WTC11 (cell line): ENCODE results near the gene IKBKE. TPM values are rescaled to one million over a fixed set of nuclear protein-coding genes. Genes with fewer than 3 reads are reported as not detected.

Source experiments
- ATAC-seq: fragments of 200-7000 bp; cut with Tn5 transposase; 2 replicates; pipeline ENCODE4 v1.10.0; 2021; ENCODE audit warnings: mild to moderate bottlenecking, moderate library complexity
- CTCF ChIA-PET: fragments of 300-600 bp; sonication (Branson Sonifier 250); formaldehyde crosslinking; loops from one replicate; lab custom pipeline; 2021; ENCODE audit warnings: antibody characterized with exemption; lab: Charles Lee
- POLR2A ChIA-PET: fragments of 350-600 bp; sonication (Branson Sonifier 250); formaldehyde crosslinking; loops from one replicate; lab custom pipeline; 2021; ENCODE audit warnings: antibody characterized with exemption; lab: Charles Lee
- DNase-seq: peaks from one replicate; pipeline ENCODE4 v3.0.0; 2021; ENCODE audit warnings: low spot score
- H3K27ac Mint-ChIP-seq: 2 replicates; pipeline ENCODE4 v1.8.0; 2021; ENCODE audit warnings: mixed read lengths
- H3K27me3 Mint-ChIP-seq: 2 replicates; pipeline ENCODE4 v1.8.0; 2021; ENCODE audit warnings: low read depth, mild to moderate bottlenecking, moderate library complexity, mixed read lengths
- H3K36me3 Mint-ChIP-seq: 2 replicates; pipeline ENCODE4 v1.8.0; 2021; ENCODE audit warnings: mixed read lengths
- H3K4me1 Mint-ChIP-seq: 2 replicates; pipeline ENCODE4 v1.8.0; 2022; ENCODE audit warnings: mixed read lengths
- H3K4me3 Mint-ChIP-seq: 2 replicates; pipeline ENCODE4 v1.8.0; 2021; ENCODE audit warnings: mild to moderate bottlenecking, moderate library complexity, mixed read lengths
- H3K9me3 Mint-ChIP-seq: 2 replicates; pipeline ENCODE4 v1.8.0; 2021; ENCODE audit warnings: mixed read lengths
- FOXJ3 ChIP-seq: sonication (generic); formaldehyde crosslinking; IDR thresholded peaks from 2 replicates; pipeline ENCODE4 v1.9.0; 2021; ENCODE audit warnings: missing genetic modification reagents, mild to moderate bottlenecking, borderline replicate concordance
- FOXK1 ChIP-seq: sonication (generic); formaldehyde crosslinking; IDR thresholded peaks from 2 replicates; pipeline ENCODE4 v1.8.0; 2022; ENCODE audit warnings: mild to moderate bottlenecking, moderate library complexity, missing genetic modification reagents
- GTF2I ChIP-seq: fragments of 250-450 bp; sonication (Bioruptor Pico); conservative IDR thresholded peaks from 2 replicates; pipeline ENCODE4 v1.4.0; 2021; ENCODE audit warnings: mild to moderate bottlenecking
- KAT7 ChIP-seq: sonication (generic); formaldehyde crosslinking; IDR thresholded peaks from 2 replicates; pipeline ENCODE4 v1.8.1; 2023; ENCODE audit warnings: missing genetic modification reagents, mild to moderate bottlenecking, borderline replicate concordance
- MXD4 ChIP-seq: fragments of 250-450 bp; sonication (Bioruptor Pico); IDR thresholded peaks from 2 replicates; pipeline ENCODE4 v1.8.0; 2021; ENCODE audit warnings: mild to moderate bottlenecking, moderate library complexity, borderline replicate concordance
- RELA ChIP-seq: sonication (generic); formaldehyde crosslinking; IDR thresholded peaks from 2 replicates; pipeline ENCODE4 v1.8.1; 2022; ENCODE audit warnings: missing genetic modification reagents, mild to moderate bottlenecking, borderline replicate concordance
- SMAD3 ChIP-seq: sonication (generic); formaldehyde crosslinking; IDR thresholded peaks from 2 replicates; pipeline ENCODE4 v1.8.0; 2022; ENCODE audit warnings: missing genetic modification reagents, mild to moderate bottlenecking, borderline replicate concordance
- ZNF121 ChIP-seq: sonication (generic); formaldehyde crosslinking; IDR thresholded peaks from 2 replicates; pipeline ENCODE4 v1.8.0; 2023; ENCODE audit warnings: missing genetic modification reagents
- ZNF423 ChIP-seq: fragments of 250-450 bp; sonication (Bioruptor Pico); IDR thresholded peaks from 2 replicates; pipeline ENCODE4 v2.1.2; 2022; ENCODE audit warnings: mild to moderate bottlenecking, moderate library complexity
- total RNA-seq: library from RNA; stranded (reverse); gene quantifications from 3 replicates; pipeline ENCODE4 v1.2.3, GENCODE V29; 2021
- TF ChIP-seq, protein P1 (sequence below): sonication (generic); formaldehyde crosslinking; IDR thresholded peaks from 2 replicates; pipeline ENCODE4 v1.8.1; 2023; ENCODE audit warnings: mild to moderate bottlenecking, missing genetic modification reagents, moderate library complexity
- TF ChIP-seq, protein P2 (sequence below): sonication (generic); formaldehyde crosslinking; IDR thresholded peaks from 2 replicates; pipeline ENCODE4 v1.8.1; 2023; ENCODE audit warnings: mild to moderate bottlenecking, missing genetic modification reagents
- TF ChIP-seq, protein P3 (sequence below): sonication (generic); formaldehyde crosslinking; IDR thresholded peaks from 2 replicates; pipeline ENCODE4 v1.8.0; 2023; ENCODE audit warnings: missing genetic modification reagents, mild to moderate bottlenecking, borderline replicate concordance
- TF ChIP-seq, protein P4 (sequence below): fragments of 250-450 bp; sonication (Bioruptor Pico); IDR thresholded peaks from 2 replicates; pipeline ENCODE4 v1.9.0; 2021; ENCODE audit warnings: mild to moderate bottlenecking, borderline replicate concordance

The IKBKE gene
- total RNA-seq, 1 experiment from 2014 or later = 8.1 TPM

DNA sequence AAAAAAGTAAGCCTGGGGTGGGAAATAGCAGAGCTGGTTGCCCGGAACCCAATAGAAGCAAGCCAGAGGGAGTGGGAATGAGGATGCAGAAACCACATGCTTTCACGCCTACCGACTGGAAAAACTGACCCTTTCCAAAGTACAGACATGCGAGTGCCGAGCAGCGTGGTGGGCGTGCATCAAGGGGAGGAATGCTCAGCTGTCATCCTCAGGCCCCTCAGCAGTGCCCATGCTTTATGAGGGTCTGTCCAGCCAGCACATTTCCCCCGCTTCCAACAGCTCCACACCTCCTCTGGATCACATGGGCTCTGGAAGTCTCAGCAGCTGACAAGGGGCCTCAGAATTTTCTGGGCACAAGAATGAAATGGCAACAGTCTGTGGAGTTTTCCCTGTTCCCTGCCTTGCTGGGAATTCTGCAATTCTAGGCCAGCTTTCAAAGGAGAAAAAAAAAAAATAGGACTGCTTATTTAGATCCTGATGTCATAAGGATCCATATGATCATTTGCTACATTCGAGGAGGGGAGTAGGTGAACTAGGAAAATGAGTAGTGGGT, 19.1 kb upstream of the IKBKE start (continued):
- TF ChIP-seq, protein P1, sequence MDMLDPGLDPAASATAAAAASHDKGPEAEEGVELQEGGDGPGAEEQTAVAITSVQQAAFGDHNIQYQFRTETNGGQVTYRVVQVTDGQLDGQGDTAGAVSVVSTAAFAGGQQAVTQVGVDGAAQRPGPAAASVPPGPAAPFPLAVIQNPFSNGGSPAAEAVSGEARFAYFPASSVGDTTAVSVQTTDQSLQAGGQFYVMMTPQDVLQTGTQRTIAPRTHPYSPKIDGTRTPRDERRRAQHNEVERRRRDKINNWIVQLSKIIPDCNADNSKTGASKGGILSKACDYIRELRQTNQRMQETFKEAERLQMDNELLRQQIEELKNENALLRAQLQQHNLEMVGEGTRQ (CRISPR knock-in tag) = no peak
- no peak for TF ChIP-seq KAT7 (CRISPR knock-in tag)
- TF ChIP-seq, protein P2, sequence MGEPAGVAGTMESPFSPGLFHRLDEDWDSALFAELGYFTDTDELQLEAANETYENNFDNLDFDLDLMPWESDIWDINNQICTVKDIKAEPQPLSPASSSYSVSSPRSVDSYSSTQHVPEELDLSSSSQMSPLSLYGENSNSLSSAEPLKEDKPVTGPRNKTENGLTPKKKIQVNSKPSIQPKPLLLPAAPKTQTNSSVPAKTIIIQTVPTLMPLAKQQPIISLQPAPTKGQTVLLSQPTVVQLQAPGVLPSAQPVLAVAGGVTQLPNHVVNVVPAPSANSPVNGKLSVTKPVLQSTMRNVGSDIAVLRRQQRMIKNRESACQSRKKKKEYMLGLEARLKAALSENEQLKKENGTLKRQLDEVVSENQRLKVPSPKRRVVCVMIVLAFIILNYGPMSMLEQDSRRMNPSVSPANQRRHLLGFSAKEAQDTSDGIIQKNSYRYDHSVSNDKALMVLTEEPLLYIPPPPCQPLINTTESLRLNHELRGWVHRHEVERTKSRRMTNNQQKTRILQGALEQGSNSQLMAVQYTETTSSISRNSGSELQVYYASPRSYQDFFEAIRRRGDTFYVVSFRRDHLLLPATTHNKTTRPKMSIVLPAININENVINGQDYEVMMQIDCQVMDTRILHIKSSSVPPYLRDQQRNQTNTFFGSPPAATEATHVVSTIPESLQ (CRISPR knock-in tag) = no peak

DNA sequence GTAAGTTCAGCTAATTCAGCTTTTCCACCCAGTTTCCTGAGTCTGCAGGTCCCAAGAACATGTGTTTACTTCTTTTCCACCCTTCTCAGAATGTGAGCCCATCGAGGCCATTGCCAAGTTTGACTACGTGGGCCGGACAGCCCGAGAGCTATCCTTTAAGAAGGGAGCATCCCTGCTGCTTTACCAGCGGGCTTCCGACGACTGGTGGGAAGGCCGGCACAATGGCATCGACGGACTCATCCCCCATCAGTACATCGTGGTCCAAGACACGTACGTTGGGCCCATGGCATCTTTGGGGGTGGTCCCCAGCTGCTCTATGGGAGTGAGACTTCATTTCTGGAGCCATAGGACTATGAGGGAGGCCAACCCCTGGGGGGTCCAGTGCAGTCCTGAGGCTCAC, 17.2 kb upstream of the IKBKE start:
- Mint-ChIP-seq H3K4me3 (no peak overlapping the region), H3K4me1 (peaks cover 24% of the 10 kb centered on the region), H3K27me3 (no peaks in the 10 kb centered on the region), H3K36me3 (peaks cover 45% of the 10 kb centered on the region), H3K9me3 (no peaks in the 10 kb centered on the region), H3K27ac (no peak overlapping the region)
- no peak for DNase-seq
- ChIA-PET POLR2A (no interaction called here), CTCF (no interaction called here)
- ATAC-seq = no peak
- TF ChIP-seq ZNF423 (CRISPR knock-in tag) = no peak
- no peak for TF ChIP-seq MXD4 (CRISPR knock-in tag)
- TF ChIP-seq, protein P3, sequence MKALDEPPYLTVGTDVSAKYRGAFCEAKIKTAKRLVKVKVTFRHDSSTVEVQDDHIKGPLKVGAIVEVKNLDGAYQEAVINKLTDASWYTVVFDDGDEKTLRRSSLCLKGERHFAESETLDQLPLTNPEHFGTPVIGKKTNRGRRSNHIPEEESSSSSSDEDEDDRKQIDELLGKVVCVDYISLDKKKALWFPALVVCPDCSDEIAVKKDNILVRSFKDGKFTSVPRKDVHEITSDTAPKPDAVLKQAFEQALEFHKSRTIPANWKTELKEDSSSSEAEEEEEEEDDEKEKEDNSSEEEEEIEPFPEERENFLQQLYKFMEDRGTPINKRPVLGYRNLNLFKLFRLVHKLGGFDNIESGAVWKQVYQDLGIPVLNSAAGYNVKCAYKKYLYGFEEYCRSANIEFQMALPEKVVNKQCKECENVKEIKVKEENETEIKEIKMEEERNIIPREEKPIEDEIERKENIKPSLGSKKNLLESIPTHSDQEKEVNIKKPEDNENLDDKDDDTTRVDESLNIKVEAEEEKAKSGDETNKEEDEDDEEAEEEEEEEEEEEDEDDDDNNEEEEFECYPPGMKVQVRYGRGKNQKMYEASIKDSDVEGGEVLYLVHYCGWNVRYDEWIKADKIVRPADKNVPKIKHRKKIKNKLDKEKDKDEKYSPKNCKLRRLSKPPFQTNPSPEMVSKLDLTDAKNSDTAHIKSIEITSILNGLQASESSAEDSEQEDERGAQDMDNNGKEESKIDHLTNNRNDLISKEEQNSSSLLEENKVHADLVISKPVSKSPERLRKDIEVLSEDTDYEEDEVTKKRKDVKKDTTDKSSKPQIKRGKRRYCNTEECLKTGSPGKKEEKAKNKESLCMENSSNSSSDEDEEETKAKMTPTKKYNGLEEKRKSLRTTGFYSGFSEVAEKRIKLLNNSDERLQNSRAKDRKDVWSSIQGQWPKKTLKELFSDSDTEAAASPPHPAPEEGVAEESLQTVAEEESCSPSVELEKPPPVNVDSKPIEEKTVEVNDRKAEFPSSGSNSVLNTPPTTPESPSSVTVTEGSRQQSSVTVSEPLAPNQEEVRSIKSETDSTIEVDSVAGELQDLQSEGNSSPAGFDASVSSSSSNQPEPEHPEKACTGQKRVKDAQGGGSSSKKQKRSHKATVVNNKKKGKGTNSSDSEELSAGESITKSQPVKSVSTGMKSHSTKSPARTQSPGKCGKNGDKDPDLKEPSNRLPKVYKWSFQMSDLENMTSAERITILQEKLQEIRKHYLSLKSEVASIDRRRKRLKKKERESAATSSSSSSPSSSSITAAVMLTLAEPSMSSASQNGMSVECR (CRISPR knock-in tag) = no peak

DNA sequence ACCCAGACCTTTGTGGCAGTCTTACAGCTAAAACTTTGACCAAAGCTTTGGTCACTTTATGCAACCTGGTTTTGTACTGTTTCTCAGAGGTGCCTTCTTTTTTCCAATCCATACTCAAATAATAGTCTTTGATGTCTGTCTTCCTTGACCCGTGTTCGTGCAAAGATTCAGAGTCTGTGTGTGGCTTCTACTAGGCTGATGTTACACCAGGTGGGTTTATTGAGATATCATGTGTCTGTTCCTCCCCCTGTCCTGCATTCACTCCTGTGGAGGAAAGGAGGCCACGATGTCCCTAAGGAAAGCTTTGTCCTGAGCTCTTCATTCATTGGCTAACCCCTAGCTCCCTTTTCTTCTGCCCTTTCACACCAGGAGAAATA, 15.0 kb upstream of the IKBKE start:
- CTCF ChIA-PET = interaction anchor here (0.7 to 2.0 kb wide), 8 partner anchors 9 to 157 kb away, joined by 3 to 10 read pairs (median 4); partner anchors contain the start of gene IKBKE
- TF ChIP-seq ZNF121 (no peak), GTF2I (CRISPR knock-in tag) (no peak), SMAD3 (CRISPR knock-in tag) (no peak), FOXJ3 (CRISPR knock-in tag) (no peak), RELA (CRISPR knock-in tag) (no peak), FOXK1 (CRISPR knock-in tag) (no peak)
- TF ChIP-seq, protein P4, sequence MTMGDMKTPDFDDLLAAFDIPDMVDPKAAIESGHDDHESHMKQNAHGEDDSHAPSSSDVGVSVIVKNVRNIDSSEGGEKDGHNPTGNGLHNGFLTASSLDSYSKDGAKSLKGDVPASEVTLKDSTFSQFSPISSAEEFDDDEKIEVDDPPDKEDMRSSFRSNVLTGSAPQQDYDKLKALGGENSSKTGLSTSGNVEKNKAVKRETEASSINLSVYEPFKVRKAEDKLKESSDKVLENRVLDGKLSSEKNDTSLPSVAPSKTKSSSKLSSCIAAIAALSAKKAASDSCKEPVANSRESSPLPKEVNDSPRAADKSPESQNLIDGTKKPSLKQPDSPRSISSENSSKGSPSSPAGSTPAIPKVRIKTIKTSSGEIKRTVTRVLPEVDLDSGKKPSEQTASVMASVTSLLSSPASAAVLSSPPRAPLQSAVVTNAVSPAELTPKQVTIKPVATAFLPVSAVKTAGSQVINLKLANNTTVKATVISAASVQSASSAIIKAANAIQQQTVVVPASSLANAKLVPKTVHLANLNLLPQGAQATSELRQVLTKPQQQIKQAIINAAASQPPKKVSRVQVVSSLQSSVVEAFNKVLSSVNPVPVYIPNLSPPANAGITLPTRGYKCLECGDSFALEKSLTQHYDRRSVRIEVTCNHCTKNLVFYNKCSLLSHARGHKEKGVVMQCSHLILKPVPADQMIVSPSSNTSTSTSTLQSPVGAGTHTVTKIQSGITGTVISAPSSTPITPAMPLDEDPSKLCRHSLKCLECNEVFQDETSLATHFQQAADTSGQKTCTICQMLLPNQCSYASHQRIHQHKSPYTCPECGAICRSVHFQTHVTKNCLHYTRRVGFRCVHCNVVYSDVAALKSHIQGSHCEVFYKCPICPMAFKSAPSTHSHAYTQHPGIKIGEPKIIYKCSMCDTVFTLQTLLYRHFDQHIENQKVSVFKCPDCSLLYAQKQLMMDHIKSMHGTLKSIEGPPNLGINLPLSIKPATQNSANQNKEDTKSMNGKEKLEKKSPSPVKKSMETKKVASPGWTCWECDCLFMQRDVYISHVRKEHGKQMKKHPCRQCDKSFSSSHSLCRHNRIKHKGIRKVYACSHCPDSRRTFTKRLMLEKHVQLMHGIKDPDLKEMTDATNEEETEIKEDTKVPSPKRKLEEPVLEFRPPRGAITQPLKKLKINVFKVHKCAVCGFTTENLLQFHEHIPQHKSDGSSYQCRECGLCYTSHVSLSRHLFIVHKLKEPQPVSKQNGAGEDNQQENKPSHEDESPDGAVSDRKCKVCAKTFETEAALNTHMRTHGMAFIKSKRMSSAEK (CRISPR knock-in tag) = no peak
- POLR2A ChIA-PET = interaction anchor here (0.5 kb wide), 1 partner anchor 19 kb away, joined by 3 read pairs; no protein-coding TSS in a partner anchor
- ATAC-seq = no peak
- no peak overlapping the region for H3K4me3 Mint-ChIP-seq
- H3K27me3 Mint-ChIP-seq = no peaks in the 10 kb centered on the region
- peak overlapping the region; percentile 44; the same call in 1 of the 2 replicates for H3K27ac Mint-ChIP-seq
- H3K9me3 Mint-ChIP-seq = no peaks in the 10 kb centered on the region
- peaks cover 45% of the 10 kb centered on the region for H3K36me3 Mint-ChIP-seq
- peaks cover 24% of the 10 kb centered on the region for H3K4me1 Mint-ChIP-seq
- DNase-seq = no peak
